ENCODE results near the gene AGXT. TPM values are rescaled to one million over a fixed set of nuclear protein-coding genes. Genes with fewer than 3 reads are reported as not detected.

The AGXT gene
- total RNA-seq, result under 1 TPM in 2 of 4 donors, not detected in 2; 0.33 to 0.75 TPM

DNA sequence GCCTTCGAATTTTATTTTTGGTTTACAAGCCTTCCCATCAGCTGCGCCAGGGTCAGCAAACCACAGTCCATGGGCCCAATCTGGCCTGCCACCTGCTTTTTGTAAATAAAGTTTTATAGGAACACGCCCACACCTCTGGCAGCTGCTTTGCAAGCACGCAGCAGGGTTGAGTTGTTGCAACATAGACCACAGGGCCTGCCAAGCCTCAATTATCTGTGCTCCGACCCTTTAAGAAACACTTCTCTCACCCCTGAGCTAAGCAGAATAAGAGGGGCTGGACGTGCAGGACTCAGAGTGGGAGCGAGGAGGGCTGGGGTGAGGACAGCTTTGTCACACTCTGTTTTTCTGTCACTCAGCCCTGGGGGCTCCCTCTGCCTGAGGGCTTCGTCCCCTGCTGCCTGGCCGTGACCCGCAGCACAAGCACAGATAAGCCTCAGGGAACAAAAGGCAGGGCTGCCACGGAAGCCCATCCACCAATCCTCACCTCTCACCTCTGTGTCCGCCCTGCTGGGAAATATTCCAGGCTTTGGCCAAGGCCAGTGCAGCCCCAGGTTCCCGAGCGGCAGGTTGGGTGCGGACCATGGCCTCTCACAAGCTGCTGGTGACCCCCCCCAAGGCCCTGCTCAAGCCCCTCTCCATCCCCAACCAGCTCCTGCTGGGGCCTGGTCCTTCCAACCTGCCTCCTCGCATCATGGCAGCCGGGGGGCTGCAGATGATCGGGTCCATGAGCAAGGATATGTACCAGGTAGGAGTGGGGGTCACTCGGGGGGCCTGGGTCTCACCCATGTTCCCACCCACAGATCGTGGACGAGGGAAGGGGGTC lies at the start of gene AGXT:
Gene AGXT, plus strand, starts transcription at position 539 of the 823 bp plus-strand sequence. Its CDS starts 42 bp downstream, at position 581.
- TF ChIP-seq, protein P1, sequence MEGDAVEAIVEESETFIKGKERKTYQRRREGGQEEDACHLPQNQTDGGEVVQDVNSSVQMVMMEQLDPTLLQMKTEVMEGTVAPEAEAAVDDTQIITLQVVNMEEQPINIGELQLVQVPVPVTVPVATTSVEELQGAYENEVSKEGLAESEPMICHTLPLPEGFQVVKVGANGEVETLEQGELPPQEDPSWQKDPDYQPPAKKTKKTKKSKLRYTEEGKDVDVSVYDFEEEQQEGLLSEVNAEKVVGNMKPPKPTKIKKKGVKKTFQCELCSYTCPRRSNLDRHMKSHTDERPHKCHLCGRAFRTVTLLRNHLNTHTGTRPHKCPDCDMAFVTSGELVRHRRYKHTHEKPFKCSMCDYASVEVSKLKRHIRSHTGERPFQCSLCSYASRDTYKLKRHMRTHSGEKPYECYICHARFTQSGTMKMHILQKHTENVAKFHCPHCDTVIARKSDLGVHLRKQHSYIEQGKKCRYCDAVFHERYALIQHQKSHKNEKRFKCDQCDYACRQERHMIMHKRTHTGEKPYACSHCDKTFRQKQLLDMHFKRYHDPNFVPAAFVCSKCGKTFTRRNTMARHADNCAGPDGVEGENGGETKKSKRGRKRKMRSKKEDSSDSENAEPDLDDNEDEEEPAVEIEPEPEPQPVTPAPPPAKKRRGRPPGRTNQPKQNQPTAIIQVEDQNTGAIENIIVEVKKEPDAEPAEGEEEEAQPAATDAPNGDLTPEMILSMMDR (IDR thresholded peaks at IDR 0.05; ENCODE audit: low read depth), result no peak

DNA sequence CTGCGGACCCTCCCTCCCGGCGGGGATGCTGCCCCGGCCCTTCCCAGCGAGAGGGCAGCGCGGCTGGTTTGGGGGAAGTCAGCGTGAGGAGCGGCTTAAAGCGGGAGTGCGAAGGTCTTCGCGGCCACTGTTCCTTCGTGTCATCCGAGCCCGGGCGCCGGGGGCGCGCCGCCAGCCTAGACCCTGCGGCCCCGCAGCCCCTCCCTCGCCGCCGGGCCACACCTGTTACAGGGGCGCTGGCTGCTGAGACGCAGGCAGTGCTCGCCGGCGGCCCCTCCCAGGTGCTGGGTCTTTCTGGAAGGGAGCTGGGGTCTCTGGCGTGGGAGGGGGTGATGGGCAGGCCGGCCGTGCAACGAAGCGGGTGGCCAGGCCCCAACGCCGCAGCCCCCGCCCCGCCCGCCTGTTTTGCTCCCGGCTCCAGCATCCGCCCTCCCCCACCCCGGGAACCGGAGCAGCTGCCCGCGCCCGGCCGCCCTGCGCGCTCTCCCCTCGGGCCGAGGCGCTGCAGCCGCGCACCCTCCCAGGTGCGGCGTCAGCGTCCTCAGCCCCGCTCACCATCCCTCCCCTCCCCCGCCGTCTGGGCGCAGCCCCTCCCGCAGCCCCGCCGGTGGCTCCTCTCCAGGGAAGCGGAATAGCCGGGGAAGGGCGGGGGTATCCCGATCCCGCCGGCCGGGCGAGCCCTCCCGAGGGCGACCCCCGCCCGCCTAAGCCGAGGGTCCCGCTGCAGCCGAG lies 49.3 kb upstream of the AGXT start:
- TF ChIP-seq, protein P1 (IDR thresholded peaks at IDR 0.05; ENCODE audit: low read depth), result no peak

DNA sequence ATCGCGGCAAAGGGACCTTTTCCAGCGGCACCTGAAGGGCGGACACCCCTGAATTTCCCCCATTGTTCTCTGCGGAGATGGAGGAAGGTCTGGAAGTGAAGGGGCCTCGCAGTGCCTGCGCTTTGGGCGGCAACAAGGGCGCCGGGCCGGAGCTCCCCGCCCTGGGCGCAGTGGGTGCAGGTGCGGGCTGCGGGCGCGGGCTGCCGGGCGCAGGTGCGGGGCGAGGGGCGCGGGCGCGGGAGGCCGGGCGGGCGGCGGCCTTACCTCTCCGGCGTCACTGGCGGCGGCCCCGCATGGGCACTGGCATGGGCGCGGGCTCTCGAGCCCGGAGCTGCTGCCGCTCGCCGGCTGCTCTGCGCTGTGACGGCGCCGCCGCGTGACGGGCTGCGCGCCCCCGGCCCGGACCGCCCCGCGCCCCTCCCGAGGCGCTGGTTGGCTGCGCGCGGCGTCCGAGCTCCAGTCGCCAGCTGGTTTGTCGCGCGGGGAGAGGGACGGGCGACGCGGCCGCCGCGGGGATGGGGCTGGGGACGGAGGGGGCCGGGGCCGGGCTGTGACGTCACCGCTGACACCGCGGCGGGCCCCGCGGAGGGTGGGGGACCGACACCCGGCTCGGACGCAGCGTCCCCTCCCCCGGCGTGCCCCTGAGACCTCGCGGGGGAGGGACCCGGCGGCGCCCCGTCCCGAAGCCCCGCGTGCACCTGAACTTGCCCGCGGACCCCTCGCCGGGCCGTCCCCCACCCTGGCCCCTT lies 48.6 kb upstream of the AGXT start, which contains the start of gene KIF1A:
Gene KIF1A, minus strand, starts transcription at position 362 of the 749 bp plus-strand sequence. CDS start 22,467 bp downstream, outside the sequence.
- TF ChIP-seq, protein P1 (IDR thresholded peaks at IDR 0.05; ENCODE audit: low read depth), result no peak

DNA sequence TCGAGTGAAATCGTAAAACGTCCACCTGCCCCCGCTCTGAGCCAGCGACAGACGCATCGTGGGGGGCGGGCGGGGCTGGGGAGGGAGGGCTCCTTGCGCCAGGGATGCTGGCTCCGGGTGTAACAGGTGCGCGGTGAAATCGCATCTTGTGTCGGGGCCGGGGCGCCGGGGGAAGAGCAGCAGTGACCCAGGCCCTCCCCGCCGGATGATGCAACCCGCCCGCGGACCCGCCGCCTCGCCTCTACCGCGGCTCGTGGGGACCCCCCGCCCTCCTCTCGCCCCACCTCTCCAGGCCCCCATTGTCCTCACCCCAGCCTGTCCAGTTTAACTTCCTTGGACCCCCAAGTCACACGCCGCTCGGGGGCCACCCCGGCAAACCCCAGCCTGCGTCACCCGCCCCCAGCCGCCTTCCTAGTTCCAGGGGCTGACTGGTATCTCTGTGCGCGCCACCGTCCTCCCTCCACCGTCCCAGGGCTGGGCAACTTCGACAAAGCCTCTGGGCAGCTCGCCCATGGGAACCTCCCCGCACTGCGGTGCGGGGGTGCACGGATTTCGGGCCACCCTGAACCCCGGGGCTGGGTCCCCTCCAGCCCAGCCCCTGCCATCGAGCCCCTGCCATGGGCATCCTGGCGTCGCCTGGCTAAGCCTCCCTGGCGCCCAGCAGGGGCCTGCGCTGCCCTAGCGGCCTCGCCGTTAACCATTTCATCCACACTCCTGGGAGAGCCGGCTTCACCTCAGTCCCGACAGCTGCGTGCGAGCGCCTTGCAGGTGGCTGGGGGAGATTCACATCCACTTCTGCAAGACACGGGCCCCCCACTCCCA lies 47.8 kb upstream of the AGXT start:
- TF ChIP-seq, protein P1 (IDR thresholded peaks at IDR 0.05; ENCODE audit: low read depth), result no peak

DNA sequence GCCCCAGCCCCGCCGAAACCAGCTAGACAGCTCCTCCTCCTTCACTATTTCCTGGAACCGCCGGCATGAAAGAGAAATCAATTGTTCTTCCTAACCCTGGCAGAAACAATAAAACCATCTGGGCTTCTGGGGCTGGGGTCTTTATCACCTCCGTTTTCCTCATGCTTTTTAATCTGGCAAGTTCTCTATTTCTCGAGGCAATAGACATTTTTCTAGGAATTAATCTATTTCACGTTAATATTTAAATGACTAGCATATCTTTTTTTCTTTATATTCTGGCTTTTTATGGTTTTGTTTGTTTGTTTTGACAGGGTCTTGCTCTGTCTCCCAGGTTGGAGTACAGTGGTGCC lies 47.2 kb upstream of the AGXT start:
- TF ChIP-seq, protein P1 (IDR thresholded peaks at IDR 0.05; ENCODE audit: low read depth), result no peak

DNA sequence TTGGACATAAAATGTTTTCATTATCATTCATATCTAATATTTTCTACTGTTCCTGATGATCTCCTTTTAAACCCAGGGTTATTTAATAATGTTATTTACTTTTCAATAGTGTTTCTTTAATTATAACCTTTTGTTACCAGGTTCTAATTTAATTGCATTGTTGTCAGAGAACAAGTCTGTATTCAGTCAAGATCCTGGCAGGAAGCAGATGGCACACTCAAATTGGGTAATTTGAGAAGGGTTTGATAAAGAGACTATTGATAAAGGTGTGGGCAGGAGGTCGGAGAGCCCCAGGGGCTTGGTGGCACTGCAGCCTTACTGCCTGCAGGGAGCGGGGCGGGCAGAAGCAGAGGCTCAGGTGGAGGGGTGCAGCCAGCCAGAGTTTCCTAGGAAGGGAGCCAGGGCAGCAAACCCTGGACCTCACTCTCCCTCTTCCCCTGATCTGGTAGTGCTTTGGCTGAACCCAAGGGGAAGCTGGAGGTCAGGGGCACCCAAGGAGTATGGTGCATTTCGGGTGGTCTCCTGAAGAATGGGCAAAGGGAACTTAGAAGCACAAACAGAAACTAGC lies 46.3 kb upstream of the AGXT start:
- TF ChIP-seq, protein P1 (IDR thresholded peaks at IDR 0.05; ENCODE audit: low read depth), result no peak

All from subcutaneous adipose tissue (tissue), 4 donors.